Parathyroid adenoma (tissue), 2 donors: ENCODE measurements around the gene UPF2.

Experiments used
- H2AFZ ChIP-seq: fragments of 300-600 bp; sonication (generic); one replicate; pipeline ENCODE4 v1.7.0; 2017; ENCODE audit warnings: antibody characterized with exemption, mild to moderate bottlenecking
- H3K27ac ChIP-seq: fragments of 300-600 bp; sonication (generic); one replicate; pipeline ENCODE4 v1.7.0; 2017
- H3K27me3 ChIP-seq: fragments of 300-600 bp; sonication (generic); one replicate; pipeline ENCODE4 v1.7.0; 2017; ENCODE audit warnings: low read length; ENCODE audit not compliant: control insufficient read depth, insufficient read depth
- H3K36me3 ChIP-seq: fragments of 300-600 bp; sonication (generic); one replicate; pipeline ENCODE4 v1.7.0; 2017; ENCODE audit warnings: low read length; ENCODE audit not compliant: control insufficient read depth, insufficient read depth
- H3K4me1 ChIP-seq: fragments of 300-600 bp; sonication (generic); one replicate; pipeline ENCODE4 v1.7.0; 2017; ENCODE audit warnings: control low read depth
- H3K4me2 ChIP-seq: fragments of 300-600 bp; sonication (generic); one replicate; pipeline ENCODE4 v1.7.0; 2017; ENCODE audit warnings: low read length
- H3K4me3 ChIP-seq: fragments of 300-600 bp; sonication (generic); one replicate; pipeline ENCODE4 v1.7.0; 2017; ENCODE audit warnings: low read depth, low read length
- H3K79me2 ChIP-seq: fragments of 300-600 bp; sonication (generic); one replicate; pipeline ENCODE4 v1.7.0; 2017; ENCODE audit warnings: control low read depth
- H3K9ac ChIP-seq: fragments of 300-600 bp; sonication (generic); one replicate; pipeline ENCODE4 v1.7.0; 2017; ENCODE audit warnings: mild to moderate bottlenecking
- H3K9me3 ChIP-seq: fragments of 300-600 bp; sonication (generic); one replicate; pipeline ENCODE4 v1.7.0; 2017; ENCODE audit warnings: low read length; ENCODE audit not compliant: control insufficient read depth
- TF ChIP-seq, protein P1 (sequence below): fragments of 300-600 bp; sonication (generic); IDR thresholded peaks from one replicate; pipeline ENCODE4 v1.7.0; 2017; ENCODE audit warnings: antibody characterized with exemption, mild to moderate bottlenecking
- donor health status: primary hyperparathyroidism.

UPF2 gene

DNA sequence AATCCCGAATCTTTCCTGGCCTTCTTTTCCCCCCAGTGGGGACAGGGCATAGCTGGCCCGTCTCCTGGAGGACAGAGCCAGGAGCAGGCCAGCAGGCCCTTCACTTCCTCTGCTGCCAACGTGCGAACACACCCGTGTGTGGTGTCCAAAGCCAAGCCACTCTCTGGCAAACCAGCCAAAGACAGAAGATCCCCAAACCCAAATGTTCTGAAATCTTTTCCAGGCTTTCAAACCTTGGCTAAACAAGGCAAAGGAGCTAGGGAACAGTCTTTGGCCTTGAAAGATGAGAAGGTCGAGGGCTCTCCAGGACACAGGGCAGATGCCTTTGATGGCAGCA lies 156.5 kb downstream of the UPF2 start:
- Histone ChIP-seq H3K4me1 (no peaks in the 10 kb centered on the region), H3K36me3 (no peaks in the 10 kb centered on the region), H3K27ac (no peak overlapping the region), H2AFZ (no peak overlapping the region), H3K9me3 (no peaks in the 10 kb centered on the region), H3K79me2 (no peaks in the 10 kb centered on the region), H3K27me3 (no peaks in the 10 kb centered on the region), H3K4me3 (no peak overlapping the region), H3K9ac (no peak overlapping the region), H3K4me2 (no peak overlapping the region)
- TF ChIP-seq, protein P1, sequence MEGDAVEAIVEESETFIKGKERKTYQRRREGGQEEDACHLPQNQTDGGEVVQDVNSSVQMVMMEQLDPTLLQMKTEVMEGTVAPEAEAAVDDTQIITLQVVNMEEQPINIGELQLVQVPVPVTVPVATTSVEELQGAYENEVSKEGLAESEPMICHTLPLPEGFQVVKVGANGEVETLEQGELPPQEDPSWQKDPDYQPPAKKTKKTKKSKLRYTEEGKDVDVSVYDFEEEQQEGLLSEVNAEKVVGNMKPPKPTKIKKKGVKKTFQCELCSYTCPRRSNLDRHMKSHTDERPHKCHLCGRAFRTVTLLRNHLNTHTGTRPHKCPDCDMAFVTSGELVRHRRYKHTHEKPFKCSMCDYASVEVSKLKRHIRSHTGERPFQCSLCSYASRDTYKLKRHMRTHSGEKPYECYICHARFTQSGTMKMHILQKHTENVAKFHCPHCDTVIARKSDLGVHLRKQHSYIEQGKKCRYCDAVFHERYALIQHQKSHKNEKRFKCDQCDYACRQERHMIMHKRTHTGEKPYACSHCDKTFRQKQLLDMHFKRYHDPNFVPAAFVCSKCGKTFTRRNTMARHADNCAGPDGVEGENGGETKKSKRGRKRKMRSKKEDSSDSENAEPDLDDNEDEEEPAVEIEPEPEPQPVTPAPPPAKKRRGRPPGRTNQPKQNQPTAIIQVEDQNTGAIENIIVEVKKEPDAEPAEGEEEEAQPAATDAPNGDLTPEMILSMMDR, result no peak

DNA sequence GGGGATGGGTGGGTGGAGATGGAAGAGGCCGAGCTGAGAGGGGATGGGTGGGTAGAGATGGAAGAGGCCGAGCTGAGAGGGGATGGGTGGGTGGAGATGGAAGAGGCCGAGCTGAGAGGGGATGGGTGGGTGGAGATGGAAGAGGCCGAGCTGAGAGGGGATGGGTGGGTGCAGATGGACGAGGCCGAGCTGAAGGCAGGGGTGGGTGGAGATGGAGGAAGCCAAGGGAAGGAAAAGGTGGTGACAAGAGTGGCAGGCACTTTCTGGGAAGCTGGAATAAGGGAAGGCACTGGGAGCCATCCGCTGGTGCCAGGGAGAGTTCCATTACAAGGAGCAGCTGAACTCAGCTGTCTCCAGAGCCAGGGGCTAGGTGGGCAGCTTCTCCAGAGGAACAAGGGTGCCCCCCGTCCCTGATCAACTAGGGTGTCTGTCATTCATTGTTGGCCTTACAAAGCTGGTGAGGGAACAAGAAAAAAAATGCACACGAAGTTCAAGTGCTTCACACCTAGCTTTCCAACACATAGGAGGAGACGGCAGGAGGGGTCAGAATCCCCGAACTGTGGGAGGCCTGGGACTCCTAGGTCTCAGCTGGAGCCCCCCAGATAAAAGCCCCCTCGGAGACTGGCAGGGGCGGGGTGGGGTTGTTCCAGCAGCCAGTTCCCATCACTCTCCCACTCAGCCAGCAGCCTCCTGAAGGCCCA lies 157.0 kb downstream of the UPF2 start:
- Histone ChIP-seq H3K9me3 (no peaks in the 10 kb centered on the region), H3K4me1 (no peaks in the 10 kb centered on the region), H3K9ac (no peak overlapping the region), H3K27ac (no peak overlapping the region), H3K79me2 (no peaks in the 10 kb centered on the region), H3K36me3 (no peaks in the 10 kb centered on the region), H3K4me3 (no peak overlapping the region), H2AFZ (no peak overlapping the region), H3K4me2 (no peak overlapping the region), H3K27me3 (no peaks in the 10 kb centered on the region)
- TF ChIP-seq, protein P1, result no peak

DNA sequence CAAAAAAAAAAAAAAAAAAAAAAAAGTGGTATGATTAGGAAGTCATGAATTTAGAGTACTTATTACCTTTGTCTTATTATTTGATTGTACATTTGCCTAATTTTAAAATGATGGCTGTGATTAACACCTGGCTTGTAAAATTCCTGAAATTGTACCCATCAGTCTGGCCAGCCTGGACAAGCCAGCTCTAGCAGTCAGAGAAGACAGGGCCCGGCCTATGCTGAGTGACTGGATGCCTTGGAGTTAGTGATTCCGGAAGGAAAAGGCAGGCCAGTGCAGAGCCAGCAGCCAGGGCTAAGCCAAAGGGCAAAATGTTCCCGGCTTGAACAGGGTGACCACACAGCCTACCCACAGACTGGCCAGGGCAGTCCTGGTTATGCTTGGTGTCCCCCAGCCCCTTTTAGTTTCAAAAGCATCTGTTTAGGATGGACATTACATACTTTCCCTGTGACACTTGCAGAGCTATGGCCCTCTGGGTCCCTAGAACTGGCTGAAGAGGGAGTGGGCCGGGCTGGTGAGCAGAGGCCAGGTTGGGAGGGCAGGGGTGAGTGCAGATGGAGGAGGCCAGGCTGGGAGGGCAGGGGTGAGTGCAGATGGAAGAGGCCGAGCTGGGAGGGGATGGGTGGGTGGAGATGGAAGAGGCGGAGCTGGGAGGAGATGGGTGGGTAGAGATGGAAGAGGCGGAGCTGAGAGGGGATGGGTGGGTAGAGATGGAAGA lies 157.7 kb downstream of the UPF2 start:
- Histone ChIP-seq H3K4me2 (no peak overlapping the region), H3K9ac (no peak overlapping the region)

DNA sequence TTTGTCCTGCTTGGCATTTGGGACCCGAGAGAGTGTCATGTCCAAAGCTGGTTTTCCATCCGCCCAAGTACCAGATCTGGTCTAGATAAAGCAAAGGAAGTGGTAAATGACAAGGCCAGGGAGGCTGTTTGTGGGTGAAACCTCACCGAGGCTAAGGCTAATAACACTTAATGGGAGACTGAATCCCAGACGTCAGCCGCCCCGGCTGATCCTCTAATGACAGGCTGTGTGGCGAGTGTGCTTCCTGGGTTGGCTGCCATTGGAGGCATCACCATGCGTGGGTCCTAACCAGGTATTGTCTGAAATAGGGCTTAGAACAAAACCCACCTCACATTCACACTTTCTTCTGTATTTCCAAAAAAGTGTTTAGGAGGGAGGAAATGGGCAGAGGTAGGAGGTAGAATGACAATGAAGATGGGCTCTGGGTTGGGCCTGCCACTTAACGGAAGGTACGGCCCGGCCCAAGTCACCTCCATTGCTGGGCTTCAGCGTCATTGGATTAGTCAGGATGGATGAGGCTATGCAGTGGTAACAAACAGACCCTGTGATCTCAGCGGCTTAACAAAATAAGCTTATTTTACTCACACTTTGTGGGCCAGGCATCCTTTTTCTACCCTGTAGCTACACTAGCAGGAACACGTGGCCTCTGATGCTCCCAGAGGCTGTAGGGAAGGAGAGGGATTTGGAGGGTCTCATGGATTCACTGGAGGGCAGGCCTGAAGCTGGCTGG lies 159.8 kb downstream of the UPF2 start:
- Histone ChIP-seq H3K27ac (no peak overlapping the region), H3K9me3 (no peaks in the 10 kb centered on the region)

More for the DNA sequence above, 157.7 kb downstream of the UPF2 start:
- Histone ChIP-seq H3K4me3 (no peak overlapping the region), H3K36me3 (no peaks in the 10 kb centered on the region), H3K27ac (no peak overlapping the region), H2AFZ (no peak overlapping the region), H3K79me2 (no peaks in the 10 kb centered on the region), H3K27me3 (no peaks in the 10 kb centered on the region), H3K9me3 (no peaks in the 10 kb centered on the region), H3K4me1 (no peaks in the 10 kb centered on the region)
- TF ChIP-seq, protein P1, result no peak

More for the DNA sequence above, 159.8 kb downstream of the UPF2 start:
- H3K9ac ChIP-seq, result no peak overlapping the region
- no peaks in the 10 kb centered on the region for H3K79me2 ChIP-seq
- H2AFZ ChIP-seq, result no peak overlapping the region
- no peak overlapping the region for H3K4me2 ChIP-seq
- H3K4me1 ChIP-seq, result no peaks in the 10 kb centered on the region
- no peak overlapping the region for H3K4me3 ChIP-seq
- no peaks in the 10 kb centered on the region for H3K36me3 ChIP-seq
- H3K27me3 ChIP-seq, result no peaks in the 10 kb centered on the region
- TF ChIP-seq, protein P1, result no peak
